Stimulated activated CD4-positive, alpha-beta T cell treated with anti-CD3 and anti-CD28 coated beads, Interleukin-12 subunit alpha, Interleukin-12 subunit beta, amount 100 ng/mL, for 48 hours (primary cell): ENCODE measurements around the gene IFT74.
A peak's percentile ranks its signal among the peaks of the same experiment; 100 is the strongest.

Experiments used
- DNase-seq, 3 donors: peaks; one replicate each; pipeline ENCODE4 v3.0.0-alpha.2; 2020; ENCODE audit warnings: low read depth in 2 of 3, low spot score in 1 of 3

The IFT74 gene

DNA sequence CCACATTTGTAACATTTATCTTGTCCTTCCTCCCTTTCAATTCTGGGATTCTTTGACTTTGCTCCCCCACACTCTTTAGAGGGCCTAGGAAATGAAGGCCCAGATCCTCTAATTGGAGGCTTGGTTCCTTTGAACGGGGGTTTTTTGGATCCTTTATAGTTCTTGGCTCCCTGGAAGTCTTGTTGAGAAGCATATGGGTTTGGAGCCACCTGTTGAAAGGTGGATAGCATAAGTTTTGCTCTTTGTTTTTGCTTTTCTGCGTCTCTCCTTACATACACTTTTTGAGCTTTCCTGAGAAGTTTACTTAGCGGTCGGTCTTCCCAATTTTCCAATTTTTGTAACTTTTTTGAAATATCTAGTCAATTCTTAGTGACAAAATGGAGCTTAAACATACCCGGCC lies 17.8 kb downstream of the IFT74 start:
- DNase-seq = no peak

DNA sequence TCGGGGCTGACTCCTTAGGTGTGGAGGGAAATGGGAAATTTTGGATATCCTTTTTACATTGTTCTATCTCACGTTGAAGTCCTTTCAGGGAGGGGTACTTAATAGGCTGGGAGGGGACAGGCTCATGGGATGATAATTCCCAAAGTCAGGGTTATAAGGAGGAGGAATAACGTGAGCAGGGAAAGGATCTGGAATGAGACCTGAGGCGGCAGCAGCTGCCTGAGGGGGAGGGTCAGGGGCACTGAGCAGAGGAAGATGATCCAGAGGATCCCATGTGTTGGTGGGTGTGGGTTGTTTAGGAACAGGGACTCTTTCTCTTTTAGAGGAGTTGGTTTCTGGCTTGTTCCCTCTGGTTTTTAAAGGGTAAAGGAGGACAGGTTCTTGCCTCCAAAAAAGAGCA lies 18.7 kb downstream of the IFT74 start:
- no peak for DNase-seq

DNA sequence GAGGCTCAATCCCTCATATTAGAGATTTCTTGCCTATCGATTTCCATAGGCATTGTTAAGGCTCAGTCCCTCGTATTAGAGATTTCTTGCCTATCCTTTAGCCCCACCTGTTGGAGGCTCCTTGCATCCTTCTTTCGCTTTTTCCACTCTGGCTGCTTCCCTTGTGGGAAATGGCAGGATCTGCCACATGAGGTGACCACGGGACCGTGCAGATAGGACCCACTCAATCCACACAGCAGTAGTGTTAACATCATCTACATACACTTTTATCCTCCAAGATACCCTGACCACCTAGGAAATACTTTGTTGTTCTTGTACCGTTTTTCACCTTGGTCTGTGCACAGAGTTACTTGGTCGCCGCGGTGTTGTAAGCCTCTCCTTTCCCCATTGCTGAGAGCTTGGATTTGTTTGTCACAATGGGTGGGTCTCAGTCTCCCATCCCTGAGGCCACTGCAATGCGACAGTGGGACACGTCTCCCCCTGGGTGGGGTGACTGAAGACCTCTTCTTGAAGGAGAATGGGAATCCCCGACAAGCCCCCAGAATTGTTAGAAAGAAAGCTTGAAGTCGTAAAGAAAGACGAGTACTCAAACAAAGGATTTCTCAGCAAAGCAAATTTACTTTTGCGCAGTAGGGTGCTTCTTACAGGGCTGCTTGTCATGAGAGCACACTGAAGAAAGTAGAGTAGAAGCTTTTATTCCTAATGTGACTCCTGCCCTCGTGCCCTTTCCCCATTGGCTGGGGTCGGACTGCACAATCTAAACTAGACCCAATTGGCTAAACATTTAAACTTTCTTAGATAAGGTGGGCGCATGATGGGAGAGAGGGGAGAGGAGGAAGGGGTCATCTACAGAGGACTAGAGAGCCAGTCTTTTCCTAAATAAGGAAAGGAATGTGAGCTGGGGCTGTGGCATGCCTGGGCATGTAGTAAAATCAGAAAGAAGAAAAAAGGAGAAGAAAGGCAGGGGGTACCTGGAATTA lies 19.8 kb downstream of the IFT74 start:
- no peak for DNase-seq

DNA sequence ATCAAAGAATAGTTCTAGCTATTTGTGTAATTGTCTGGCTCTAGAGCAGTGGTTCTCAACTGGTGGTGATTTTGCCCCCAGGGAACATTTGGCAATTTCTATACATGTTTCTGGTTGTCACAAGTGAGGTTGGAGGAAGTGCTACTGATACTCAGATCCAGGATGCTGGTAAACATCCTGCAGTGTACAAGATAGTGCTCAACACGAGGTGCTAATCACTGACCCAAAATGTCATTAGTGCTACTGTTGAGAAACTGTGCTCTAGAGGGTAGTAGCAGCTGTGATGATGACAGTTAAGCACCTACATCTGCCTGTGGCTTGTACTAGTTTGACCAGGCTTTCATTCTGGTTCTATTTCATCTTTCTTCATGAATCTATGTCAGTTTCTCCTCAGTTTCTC lies 27.1 kb downstream of the IFT74 start:
- DNase-seq = no peak

DNA sequence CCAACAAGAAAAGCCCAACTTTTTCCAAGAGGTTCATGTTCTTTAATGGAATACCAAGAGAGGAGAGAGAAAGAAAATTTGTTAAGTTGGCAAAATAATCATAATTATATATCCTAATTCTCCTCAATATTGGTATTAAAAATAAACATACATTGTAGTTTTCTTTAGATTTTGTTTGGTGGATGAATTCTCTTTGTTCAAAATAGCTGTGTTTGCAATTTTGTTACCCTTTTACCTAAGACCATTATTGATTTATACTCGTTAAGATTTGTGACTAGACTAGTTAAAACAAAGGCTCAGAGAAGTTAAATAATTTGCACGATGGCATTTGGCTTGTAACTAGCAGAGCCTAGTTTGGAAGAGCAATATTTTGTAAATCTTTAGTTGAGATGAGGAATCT lies 39.6 kb downstream of the IFT74 start:
- DNase-seq = no peak

DNA sequence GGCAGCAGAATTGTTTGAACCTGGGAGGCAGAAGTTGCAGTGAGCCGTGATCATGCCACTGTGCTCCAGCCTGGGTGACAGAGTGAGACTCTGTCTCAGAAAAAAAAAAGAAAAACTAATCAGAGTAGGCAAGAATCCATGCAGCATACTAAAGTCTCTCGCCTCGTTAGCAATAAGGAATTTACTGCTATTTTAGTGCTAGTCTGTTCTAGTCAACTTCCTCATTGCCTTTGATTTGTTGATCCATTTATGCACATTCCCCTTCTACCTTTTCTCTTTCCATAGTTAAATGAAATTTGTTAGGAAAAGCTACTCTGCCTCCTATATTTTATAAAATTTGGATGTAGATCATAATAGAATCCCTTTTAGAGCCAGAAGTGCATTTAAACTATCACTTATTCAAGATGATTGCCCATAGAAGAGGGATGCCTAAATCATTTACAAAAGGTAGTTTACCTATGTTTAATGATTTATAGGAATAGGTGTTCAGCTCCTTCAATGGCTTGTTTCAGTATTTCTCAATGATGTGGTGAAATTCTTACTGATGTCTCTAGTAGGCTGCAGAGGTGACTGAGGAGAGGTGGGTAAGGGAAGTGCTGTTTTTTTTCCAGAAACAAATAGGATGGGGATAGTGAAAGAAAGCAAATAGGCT lies 47.3 kb downstream of the IFT74 start:
- DNase-seq = no peak

DNA sequence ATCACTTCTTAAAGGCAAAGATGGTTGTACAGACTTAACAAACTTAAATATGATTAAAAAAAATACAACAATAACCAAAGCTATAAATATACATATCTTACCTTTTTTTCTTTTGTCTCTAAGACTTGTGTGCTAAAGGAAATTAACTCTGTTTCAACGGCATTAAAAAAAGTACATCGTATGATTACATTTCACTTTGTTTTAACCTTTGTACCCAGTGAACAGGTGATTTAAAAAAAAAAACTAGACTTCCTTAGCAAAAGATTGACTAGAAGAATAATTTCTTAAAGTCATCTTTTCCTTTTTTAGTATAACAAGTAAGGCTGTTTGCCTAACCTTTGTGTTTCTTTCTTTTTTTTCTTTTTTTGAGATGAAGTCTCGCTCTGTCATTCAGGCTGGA lies 49.3 kb downstream of the IFT74 start, which contains the start of gene LRRC19:
Gene LRRC19 (minus strand): TSS at position 182 of the 400 bp plus-strand sequence. CDS start 5,978 bp downstream, outside the sequence.
- no peak for DNase-seq

DNA sequence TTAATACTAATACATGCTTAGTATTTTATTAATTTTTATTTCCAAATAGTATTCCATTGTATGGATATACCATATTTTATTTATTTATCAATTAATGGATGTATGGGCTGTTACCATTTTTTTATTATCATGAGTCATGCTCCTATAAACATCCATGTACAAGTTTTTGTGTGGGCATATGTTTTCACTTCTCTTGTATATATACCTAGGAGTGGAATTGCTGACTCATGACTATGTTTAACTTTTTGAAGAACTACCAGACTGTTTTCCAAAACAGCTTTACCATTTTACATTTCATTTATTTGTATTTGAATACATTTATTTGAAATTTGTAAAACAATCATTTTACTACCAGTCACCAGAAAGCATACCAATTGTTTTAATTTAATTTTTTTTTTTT lies 63.4 kb downstream of the IFT74 start:
- no peak for DNase-seq

DNA sequence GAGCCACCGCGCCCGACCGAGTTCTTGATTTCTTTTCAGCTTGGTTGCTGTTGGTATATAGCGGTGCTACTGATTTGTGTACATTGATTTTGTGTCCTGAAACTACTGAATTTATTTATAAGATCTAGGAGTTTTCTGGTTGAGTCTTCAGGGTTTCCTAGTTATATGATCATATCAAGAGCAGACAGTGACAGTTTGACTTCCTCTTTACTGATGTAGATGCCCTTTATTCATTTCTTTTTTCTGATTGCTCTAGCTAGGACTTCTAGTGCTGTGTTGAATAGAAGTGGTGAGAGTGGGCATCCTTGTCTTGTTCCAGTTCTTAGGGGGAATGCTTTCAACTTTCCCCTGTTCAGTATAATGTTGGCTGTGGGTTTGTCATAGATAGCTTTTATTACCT lies 66.7 kb downstream of the IFT74 start:
- DNase-seq = no peak

DNA sequence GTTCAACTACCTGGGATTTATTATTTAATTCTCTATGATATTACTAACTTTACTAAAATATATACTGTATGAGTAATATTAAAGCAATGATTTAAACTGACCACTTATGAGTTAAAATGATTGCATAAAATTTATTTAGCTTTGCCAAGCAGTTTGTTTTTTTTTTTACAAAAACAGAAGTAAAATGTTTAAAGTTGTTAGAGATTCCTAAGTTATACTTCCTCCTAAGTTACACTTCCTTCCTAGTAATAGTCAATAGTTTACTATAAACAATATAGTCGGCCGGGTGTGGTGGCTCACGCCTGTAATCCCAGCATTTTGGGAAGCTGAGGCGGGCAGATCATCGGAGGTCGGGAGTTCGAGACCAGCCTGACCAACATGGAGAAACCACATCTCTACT lies 73.0 kb downstream of the IFT74 start:
- DNase-seq = no peak

DNA sequence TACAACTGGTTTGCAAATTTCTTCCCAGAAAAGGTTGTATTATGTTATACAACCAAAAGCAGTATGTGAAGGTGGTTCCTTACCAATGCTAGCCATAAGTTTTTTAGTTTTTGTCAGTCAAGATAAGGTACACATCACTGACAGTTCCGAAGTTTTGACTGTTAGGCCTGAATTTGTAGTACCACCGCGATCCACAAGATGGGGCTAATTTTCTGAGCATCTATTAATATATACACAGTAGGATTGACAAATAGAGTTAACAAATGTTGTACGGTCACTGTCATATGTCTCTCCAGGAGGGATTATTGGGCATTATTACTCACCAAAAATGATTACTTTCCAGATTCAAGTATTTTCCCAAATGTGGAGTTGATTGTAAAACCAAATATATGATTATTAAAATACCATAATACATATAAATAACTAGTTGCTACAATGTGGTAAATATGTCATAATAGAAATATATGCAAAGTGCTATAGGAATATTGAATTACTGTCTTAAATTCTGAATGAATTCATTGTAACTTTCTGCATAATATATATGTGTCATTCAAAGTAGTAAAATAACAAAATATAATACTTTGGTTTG lies 77.7 kb downstream of the IFT74 start:
- DNase-seq = peak; percentile 8 to 63 (median 29)

DNA sequence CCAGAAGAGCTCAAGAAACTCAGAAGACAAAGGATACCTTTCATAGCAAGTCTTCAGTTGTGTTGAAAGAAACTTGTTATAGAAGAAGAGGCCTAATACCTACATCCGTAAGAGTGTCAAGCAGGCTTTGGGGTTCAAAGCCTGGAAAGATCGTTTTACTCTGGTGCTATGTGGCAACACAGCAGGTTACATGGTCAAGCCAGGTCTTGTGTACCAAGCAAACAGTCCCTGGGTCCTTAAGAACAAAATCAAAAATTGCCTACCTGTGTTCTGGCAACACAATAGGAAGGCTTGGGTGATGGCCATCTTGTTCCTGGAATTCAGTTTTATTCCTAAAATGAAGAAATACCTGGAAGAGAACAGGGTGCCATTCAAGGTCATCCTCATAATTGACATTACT lies 81.3 kb downstream of the IFT74 start:
- DNase-seq = no peak

DNA sequence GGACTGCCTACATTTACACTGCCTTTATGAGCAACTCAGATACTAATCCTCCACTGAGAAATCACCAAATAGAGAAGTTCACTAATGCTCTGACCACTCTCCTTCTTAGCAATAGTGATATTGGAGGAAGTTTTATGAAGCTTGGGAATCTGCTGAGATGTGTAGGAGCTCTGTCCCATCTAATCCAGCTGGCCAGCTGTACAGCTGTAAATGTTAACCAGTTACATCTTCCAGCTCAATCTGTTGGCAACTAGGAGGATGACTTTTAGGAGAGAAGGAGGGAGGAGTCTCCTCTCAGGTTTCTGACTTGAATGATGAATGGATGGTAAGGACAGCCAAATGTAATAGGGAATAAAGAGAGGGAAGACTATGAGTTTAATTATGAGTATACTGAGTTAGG lies 85.5 kb downstream of the IFT74 start:
- DNase-seq = no peak

DNA sequence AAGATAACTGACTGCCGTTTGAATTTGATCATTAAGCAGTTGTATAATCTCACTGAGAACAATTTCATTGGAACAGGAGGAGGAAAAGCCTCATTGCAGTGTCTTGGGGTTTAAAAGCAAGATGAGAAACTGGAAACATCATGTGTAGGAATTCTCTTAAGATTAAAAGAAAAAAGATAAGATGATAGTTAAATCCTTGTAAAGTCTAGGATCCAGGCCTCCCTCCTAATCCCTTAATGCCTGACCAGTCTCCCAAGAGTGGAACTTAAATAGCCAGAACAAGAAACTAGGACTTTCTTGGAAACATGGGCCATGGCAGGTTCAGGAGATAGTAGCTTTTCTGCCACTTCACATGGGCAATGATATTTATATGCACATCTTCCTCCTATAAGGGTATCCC lies 86.3 kb downstream of the IFT74 start:
- no peak for DNase-seq

DNA sequence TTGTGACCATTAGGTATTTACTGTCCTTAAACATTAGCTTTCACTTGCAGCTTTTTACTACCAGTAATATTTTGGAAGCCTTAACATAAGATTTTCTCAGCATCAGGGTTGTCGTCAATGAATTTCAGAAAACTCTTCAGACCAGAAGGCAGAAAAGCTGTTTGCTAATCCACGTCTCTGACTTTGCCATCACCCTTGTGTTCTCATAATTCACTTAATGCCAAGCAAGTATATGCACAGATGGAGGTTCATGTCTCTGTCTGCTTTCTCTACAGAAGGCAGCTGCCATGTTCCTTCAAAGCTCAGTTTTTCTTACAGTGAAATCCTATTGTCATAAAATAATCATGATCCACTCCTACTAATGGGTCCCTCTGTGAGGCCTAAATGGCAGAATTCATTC lies 87.0 kb downstream of the IFT74 start:
- DNase-seq = no peak

DNA sequence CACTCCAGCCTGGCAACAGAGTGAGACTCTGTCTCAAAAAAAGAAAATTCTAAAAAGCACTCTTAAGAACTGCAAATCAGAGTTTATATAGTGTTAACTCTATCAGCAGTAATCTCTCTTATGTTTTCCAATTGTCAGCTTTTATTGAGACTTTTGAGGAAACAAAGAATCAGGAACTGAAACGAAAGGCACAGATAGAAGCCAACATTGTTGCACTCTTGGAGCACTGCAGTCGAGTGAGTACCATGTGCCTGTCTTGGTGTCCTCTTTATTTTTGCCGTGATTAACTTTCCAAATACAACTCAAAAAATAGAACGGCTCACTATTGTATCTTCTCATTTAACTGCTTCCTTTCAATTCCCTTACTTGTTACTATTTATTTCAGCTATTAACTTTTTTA lies 90.9 kb downstream of the IFT74 start:
- DNase-seq = no peak

DNA sequence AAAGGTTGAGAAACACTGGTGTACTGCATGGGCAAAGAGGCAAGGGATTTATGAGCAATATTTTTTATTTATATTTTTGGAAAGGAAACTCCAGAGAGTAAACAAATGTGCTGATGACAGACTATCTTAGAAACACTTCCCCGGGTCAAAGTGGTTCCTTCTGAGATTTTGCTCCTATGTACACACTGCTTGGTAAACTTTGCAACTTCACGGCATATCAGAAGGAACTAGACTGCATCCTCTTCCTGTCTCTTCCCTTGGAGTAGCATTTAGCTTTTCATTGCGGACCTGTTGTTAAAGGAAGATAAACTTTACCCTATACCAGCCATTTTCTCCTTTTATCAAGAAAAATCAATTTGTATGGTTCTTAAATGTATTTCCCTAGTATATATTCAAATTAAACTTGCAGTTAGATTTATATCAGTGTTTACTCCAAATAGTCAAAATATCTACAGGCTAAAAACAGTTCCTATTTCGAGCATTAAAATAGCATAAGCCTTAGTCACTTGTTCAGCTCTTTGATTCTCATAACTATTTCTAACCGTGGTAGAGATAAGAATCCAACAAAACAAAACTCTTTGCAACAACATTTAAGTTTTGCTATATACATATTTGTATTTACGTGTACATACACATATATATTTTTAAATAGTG lies 97.3 kb downstream of the IFT74 start:
- no peak for DNase-seq

DNA sequence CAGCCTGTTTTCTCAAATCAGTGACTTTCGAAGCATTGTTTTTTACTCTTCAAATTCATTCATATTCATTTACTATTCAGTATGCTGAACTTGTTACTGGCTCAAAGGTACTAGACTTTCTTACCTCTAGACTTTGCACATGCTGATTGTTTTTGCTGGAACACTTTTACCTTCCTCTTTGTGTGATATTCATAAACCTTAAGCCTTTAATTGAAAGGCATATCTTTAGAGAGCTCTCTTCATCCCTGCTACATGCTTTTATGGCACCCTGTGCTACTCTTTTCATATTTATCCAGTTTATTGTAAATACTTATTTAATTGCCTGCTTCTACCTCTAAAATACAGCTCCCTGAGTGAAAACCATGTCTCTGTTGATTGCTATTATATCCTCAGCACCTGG lies 97.9 kb downstream of the IFT74 start:
- DNase-seq = no peak

DNA sequence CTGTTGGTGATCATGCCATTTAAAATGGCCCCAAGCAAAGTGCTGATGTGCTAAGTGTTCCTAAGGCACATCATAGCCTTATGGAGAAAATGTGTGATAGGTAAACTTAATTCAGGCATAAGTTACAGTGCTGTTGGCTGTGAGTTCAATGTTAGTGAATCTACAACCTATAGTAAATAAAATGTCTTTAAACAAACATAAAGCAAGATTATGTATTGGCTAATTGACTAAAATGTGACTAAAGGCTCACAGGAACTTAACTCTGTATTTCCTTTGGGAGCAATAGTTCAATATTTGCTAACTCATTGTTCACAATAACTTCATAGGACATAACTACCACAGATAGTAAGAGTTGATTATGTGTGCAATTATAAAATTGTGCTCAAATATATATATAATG lies 98.6 kb downstream of the IFT74 start:
- no peak for DNase-seq

DNA sequence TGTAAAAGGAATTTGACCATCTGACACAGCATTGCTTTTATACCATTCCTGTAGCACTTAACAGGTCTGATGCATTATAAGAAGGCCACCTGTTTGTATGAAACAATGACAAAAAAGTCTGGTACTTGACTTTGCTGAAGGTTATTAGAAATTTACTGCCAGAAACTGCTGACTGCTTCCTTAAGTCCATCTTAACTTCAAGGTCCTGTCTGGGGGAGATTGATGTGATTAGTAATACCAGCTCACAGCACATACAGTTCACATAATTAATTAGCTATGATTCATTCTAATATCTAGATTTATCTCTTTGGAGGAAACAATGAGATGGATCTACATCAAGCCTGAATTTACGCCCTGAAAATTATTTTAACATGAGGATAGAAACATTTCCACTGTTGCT lies 103.2 kb downstream of the IFT74 start:
- DNase-seq = no peak

DNA sequence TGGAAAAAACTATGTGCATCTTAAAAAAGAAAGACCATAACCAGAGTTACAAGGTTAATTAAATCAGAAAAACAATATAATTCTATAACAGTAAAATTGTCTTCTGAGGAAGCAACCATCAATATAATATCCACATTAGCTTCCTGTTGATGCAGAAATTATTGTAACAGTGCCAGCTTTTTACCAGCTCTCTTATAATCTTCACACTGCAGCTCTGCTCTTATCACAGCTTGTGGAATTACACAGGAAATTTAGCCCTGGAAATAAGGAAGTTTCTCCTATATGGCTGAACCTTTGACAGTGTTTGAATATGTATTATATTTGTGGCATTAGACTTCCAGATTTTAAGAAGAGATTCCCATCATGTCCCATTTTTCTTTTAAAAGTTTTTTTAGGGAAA lies 103.7 kb downstream of the IFT74 start:
- no peak for DNase-seq

DNA sequence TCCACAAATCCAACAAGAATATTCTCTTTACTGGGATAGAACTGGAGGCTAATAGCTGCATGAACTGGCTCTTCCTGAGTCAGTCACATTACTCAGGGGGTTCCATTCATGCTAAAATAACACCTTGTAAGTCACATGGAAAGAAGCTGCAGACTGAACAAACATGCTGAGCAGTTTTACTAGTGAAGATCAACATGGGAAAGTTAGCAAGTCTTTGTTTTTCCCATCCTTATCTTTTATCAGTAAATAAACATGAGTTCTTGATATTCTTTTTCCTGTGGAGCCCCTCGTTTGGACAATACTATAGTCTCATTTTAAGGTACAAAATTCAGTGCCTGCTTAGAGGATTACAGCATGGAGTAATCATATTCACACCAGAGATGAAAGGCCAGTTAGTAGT lies 109.1 kb downstream of the IFT74 start:
- no peak for DNase-seq
